Prostate gland (tissue), 2 donors: Measurements from ENCODE around the gene UNC119B. TPM values are rescaled to one million over a fixed set of nuclear protein-coding genes. Genes with fewer than 3 reads are reported as not detected.

Experiments
- DNase-seq: peaks from one replicate; pipeline ENCODE4 v3.0.0-alpha.2; 2019; ENCODE audit warnings: low spot score
- H3K27ac ChIP-seq, 2 donors: fragments of 200-600 bp; sonication (generic); 2 replicates each; pipeline ENCODE4 v1.5.1; 2017 to 2019
- H3K27me3 ChIP-seq: fragments of 200-600 bp; sonication (generic); replicated peaks from 2 replicates; pipeline ENCODE4 v1.5.1; 2019; ENCODE audit not compliant: insufficient read depth
- H3K36me3 ChIP-seq, 2 donors: fragments of 200-600 bp; sonication (generic); 1 replicate in 1 of 2; 2 replicates in 1 of 2; pipeline versions ENCODE4 v1.5.1 to v1.8.1; 2017 to 2019
- H3K4me1 ChIP-seq: fragments of 200-600 bp; sonication (generic); replicated peaks from 2 replicates; pipeline ENCODE4 v1.5.1; 2019
- H3K4me3 ChIP-seq, 2 donors: fragments of 200-600 bp; sonication (generic); 2 replicates each; pipeline ENCODE4 v1.5.1; 2017 to 2019
- H3K9me3 ChIP-seq: fragments of 200-600 bp; sonication (generic); 2 replicates; pipeline ENCODE4 v1.5.1; 2017
- POLR2A ChIP-seq: fragments of 450-650 bp; IDR thresholded peaks from one replicate; pipeline ENCODE4 v1.6.1; 2016; ENCODE audit warnings: antibody characterized with exemption, mild to moderate bottlenecking
- POLR2AphosphoS5 ChIP-seq: sonication (generic); formaldehyde crosslinking; IDR thresholded peaks from one replicate; pipeline ENCODE4 v1.6.1; 2017; ENCODE audit warnings: antibody characterized with exemption
- WGBS: methylation state at CpG from one replicate; pipeline ENCODE4 v1.1.5; 2018; 5-methylcytosine and 5-hydroxymethylcytosine counted together
- intact Hi-C: fragments of 100-400 bp; cut with DNase I; formaldehyde crosslinking; loops from one replicate; pipeline ENCODE4 v1.14.2; 2022
- total RNA-seq, 2 donors: library from RNA; depleted of rRNA; stranded (reverse); fragments of >200 nt; gene quantifications; one replicate each; pipeline ENCODE4 v1.1.0, GENCODE V29; 2016
- TF ChIP-seq, protein P1 (sequence below), 4 experiments: fragments of 200-600 bp in 2 of 4; fragments of 450-650 bp in 2 of 4; sonication (generic) in 2 of 4; IDR thresholded peaks; 1 replicate in 3 of 4; 2 replicates in 1 of 4; pipeline ENCODE4 v1.5.1; 2016 to 2019; ENCODE audit warnings: antibody characterized with exemption in 4 of 4, mild to moderate bottlenecking in 2 of 4, moderate library complexity in 2 of 4

UNC119B gene
- total RNA-seq, 2 donors from 2014 or later, result 26.0 to 41.9 TPM

DNA sequence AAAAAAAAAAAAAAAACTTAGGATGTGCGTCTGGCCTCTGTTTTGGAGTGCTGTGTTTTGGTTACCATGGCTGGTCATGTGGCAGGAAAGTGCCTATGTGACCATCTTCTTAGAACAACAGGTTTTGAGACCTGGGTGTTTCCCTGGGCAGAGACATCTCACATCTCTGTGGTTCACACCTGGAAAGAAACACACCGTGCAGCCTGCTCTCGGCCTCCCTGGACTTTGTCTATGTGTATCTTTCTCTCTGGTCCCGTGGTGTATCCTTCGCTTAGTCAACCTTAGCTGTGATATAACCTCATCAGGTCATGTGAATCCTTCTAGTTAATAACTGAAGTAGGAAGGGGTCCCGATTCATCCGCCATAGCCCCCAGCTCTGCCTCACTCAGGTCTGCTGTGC, 38.0 kb downstream of the UNC119B start:
- Histone ChIP-seq H3K36me3 (no peaks in the 10 kb centered on the region), H3K4me1 (no peaks in the 10 kb centered on the region), H3K9me3 (no peaks in the 10 kb centered on the region), H3K27ac (no peak overlapping the region), H3K27me3 (no peaks in the 10 kb centered on the region), H3K4me3 (no peak overlapping the region)
- WGBS, result 81% methylated on average over 7 of the region's 7 CpGs
- intact Hi-C loops, result no loop called here
- DNase-seq, result no peak
- no peak for TF ChIP-seq POLR2AphosphoS5
- no peak for TF ChIP-seq POLR2A
- TF ChIP-seq, protein P1, sequence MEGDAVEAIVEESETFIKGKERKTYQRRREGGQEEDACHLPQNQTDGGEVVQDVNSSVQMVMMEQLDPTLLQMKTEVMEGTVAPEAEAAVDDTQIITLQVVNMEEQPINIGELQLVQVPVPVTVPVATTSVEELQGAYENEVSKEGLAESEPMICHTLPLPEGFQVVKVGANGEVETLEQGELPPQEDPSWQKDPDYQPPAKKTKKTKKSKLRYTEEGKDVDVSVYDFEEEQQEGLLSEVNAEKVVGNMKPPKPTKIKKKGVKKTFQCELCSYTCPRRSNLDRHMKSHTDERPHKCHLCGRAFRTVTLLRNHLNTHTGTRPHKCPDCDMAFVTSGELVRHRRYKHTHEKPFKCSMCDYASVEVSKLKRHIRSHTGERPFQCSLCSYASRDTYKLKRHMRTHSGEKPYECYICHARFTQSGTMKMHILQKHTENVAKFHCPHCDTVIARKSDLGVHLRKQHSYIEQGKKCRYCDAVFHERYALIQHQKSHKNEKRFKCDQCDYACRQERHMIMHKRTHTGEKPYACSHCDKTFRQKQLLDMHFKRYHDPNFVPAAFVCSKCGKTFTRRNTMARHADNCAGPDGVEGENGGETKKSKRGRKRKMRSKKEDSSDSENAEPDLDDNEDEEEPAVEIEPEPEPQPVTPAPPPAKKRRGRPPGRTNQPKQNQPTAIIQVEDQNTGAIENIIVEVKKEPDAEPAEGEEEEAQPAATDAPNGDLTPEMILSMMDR (IDR thresholded peaks at IDR 0.05), result no peak

GRCh38 chr12:120749256-120749655, 39.0 kb downstream of the UNC119B start:
- H3K4me3 ChIP-seq, result no peak overlapping the region
- H3K27me3 ChIP-seq, result no peaks in the 10 kb centered on the region
- H3K4me1 ChIP-seq, result no peaks in the 10 kb centered on the region
- TF ChIP-seq POLR2A, result no peak
- H3K9me3 ChIP-seq, result no peaks in the 10 kb centered on the region
- intact Hi-C loops, result no loop called here
- H3K27ac ChIP-seq, result no peak overlapping the region
- WGBS, result 67% methylated on average over 5 of the region's 5 CpGs
- H3K36me3 ChIP-seq, result no peaks in the 10 kb centered on the region
- no peak for DNase-seq

DNA sequence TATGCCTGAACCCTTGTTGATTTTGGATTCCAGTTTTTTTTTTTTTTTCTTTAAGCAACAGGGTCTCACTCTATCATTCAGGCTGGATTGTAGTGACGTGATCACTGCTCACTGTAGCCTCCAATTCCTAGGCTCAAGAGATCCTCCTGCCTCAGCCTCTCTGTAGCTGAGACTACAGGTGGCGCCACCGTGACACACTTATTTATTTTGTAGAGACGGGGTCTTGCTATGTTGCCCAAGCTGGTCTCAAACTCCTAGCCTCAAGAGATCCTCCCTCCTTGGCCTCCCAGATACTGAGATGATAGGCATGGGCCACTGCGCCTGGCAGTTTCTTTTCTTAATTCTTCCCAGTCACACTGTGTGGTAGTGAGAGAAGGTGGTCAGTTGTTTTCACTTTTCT, 40.5 kb downstream of the UNC119B start:
- no peak for TF ChIP-seq POLR2AphosphoS5
- TF ChIP-seq POLR2A, result no peak
- TF ChIP-seq, protein P1 (IDR thresholded peaks at IDR 0.05), result no peak
- no peak overlapping the region for H3K27ac ChIP-seq

GRCh38 chr12:120751389-120751788, 41.1 kb downstream of the UNC119B start:
- Histone ChIP-seq H3K36me3 (no peaks in the 10 kb centered on the region), H3K4me3 (no peak overlapping the region), H3K4me1 (no peaks in the 10 kb centered on the region), H3K27me3 (no peaks in the 10 kb centered on the region), H3K9me3 (no peaks in the 10 kb centered on the region), H3K27ac (no peak overlapping the region)
- intact Hi-C loops, result no loop called here
- no peak for DNase-seq
- WGBS, result 95% methylated on average over 9 of the region's 9 CpGs
- TF ChIP-seq POLR2A (no peak), POLR2AphosphoS5 (no peak)
- TF ChIP-seq, protein P1 (IDR thresholded peaks at IDR 0.05), result no peak

More for the DNA sequence above, 40.5 kb downstream of the UNC119B start:
- 95% methylated on average over 5 of the region's 5 CpGs for WGBS
- H3K9me3 ChIP-seq, result no peaks in the 10 kb centered on the region
- H3K36me3 ChIP-seq, result no peaks in the 10 kb centered on the region
- DNase-seq, result no peak
- H3K27me3 ChIP-seq, result no peaks in the 10 kb centered on the region
- no peaks in the 10 kb centered on the region for H3K4me1 ChIP-seq
- intact Hi-C loops, result no loop called here
- no peak overlapping the region for H3K4me3 ChIP-seq

- H3K9me3 ChIP-seq, result no peaks in the 10 kb centered on the region
- no peaks in the 10 kb centered on the region for H3K36me3 ChIP-seq
- no peak overlapping the region for H3K4me3 ChIP-seq
- intact Hi-C loops, result no loop called here
- no peaks in the 10 kb centered on the region for H3K4me1 ChIP-seq
- no peaks in the 10 kb centered on the region for H3K27me3 ChIP-seq
- no peak overlapping the region for H3K27ac ChIP-seq
- TF ChIP-seq POLR2A (no peak), POLR2AphosphoS5 (no peak)
- TF ChIP-seq, protein P1 (IDR thresholded peaks at IDR 0.05), result no peak
- DNase-seq, result no peak
Observed at GRCh38 chr12:120754792-120755191, 44.5 kb downstream of the UNC119B start.
